T47D (cell line): ENCODE data around the gene C19orf53.

Experiments used
- DNase-seq, 2 experiments: peaks; one replicate each; pipeline versions ENCODE4 v3.0.0 to v3.0.0-alpha.2; 2011 to 2012; ENCODE audit warnings: low read depth in 1 of 2, low spot score in 1 of 2
- JUND ChIP-seq: IDR thresholded peaks from 2 replicates; pipeline ENCODE4 v1.6.1; 2012; ENCODE audit warnings: low read depth
- in situ Hi-C: cut with HindIII; loops from 2 replicates; pipeline ENCODE4 v1.10.0; 2016; ENCODE audit warnings: low sequenced_read_pairs, low pct_unique_long_range_greater_than_20kb

Gene C19orf53

DNA sequence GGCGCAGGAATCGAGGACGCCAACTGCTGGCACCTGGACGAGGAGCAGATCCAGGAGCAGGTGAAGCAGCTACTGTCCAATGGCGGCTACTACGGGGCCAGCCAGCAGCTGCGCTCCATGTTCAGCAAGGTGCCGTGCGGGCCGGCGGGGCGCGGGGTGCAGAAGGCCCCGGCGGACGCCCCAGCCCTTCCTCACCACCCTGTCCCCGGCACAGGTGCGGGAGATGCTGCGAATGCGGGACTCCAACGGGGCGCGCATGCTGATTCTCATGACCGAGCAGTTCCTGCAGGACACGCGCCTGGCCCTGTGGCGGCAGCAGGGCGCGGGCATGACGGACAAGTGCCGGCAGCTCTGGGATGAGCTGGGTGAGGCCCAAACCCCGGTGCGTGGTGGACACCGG, 34.6 kb downstream of the C19orf53 start:
- in situ Hi-C loops = no loop called here
- TF ChIP-seq JUND = no peak
- DNase-seq = no peak

GRCh38 chr19:13812544-13812943, 38.3 kb downstream of the C19orf53 start:
- in situ Hi-C loops = no loop called here
- TF ChIP-seq JUND = no peak
- DNase-seq = no peak

DNA sequence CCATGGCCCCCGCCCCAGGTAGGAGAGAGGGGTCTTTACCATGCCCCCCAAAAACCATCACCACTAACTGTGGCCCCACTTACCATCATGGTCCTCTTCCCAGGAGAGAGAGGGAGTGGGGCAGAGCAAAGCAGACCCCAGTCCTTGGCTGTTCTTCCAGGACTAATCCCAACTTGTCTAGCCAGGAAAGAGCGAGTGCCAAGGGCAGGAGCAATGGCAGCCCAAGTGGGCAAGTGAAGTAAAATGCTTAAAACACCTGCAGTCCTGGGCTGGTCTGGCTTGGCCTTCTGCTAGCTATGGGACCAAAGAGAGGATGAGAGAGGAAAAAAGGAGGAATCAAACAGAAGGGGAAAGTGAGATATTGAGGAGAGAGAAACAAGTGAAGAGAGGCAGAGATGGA, 38.9 kb downstream of the C19orf53 start:
- DNase-seq = no peak
- TF ChIP-seq JUND = no peak
- in situ Hi-C loops = no loop called here

DNA sequence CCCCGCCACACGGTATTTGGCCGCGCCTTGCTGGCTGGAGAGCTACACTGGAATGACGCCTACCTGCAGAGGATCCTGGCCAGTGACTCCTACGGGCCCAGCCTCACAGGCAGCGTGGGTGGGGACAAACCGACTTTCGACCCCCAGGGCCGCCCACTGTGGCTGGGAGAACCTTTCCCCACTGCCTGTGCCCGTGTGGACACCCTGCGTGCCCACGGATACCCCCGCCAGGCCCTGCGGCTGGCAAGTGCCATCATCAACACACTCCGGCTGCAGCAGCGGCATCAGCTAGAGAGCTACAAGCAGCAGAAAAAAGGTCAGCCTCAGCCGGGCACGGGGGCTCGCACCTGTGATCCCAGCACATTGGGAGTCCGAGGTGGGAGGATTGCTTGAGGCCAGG, 40.3 kb downstream of the C19orf53 start:
- in situ Hi-C loops = no loop called here

GRCh38 chr19:13817018-13817614, 42.9 kb downstream of the C19orf53 start:
- peak in 1 of 2 experiments; percentile 48 for DNase-seq
- in situ Hi-C loops = no loop called here
- no peak for TF ChIP-seq JUND

More for the DNA sequence above, 40.3 kb downstream of the C19orf53 start:
- no peak for DNase-seq
- no peak for TF ChIP-seq JUND

- in situ Hi-C loops = no loop called here
- no peak for DNase-seq
- TF ChIP-seq JUND = no peak
Observed at GRCh38 chr19:13817615-13818371, 43.5 kb downstream of the C19orf53 start.

DNA sequence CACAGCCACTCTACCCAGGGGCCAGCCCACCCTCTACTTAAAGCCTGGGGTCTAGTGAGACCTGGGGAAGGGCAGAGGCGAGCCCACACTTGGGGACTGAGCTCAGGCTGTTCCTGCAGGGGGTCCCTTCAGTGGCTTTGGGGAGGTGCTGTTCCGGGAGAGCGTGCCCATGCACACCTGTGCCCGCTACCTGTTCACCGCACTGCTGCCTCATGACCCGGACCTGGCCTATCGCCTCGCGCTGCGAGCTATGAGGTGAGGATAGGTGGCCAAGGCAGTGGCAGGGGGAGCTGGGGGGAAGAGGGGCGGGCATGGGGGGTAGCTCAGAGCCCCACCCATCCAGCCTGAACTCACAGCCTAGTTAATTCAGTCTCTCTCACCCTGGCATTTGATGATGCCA, 45.0 kb downstream of the C19orf53 start:
- no peak for DNase-seq
- no peak for TF ChIP-seq JUND
- in situ Hi-C loops = no loop called here

GRCh38 chr19:13821292-13821691, 47.0 kb downstream of the C19orf53 start:
- no peak for DNase-seq
- TF ChIP-seq JUND = no peak
- in situ Hi-C loops = no loop called here

GRCh38 chr19:13823256-13823655, 49.0 kb downstream of the C19orf53 start:
- no peak for TF ChIP-seq JUND
- in situ Hi-C loops = no loop called here
- no peak for DNase-seq

- DNase-seq = no peak
- in situ Hi-C loops = no loop called here
- TF ChIP-seq JUND = no peak
Observed at GRCh38 chr19:13823901-13824300, 49.6 kb downstream of the C19orf53 start.

DNA sequence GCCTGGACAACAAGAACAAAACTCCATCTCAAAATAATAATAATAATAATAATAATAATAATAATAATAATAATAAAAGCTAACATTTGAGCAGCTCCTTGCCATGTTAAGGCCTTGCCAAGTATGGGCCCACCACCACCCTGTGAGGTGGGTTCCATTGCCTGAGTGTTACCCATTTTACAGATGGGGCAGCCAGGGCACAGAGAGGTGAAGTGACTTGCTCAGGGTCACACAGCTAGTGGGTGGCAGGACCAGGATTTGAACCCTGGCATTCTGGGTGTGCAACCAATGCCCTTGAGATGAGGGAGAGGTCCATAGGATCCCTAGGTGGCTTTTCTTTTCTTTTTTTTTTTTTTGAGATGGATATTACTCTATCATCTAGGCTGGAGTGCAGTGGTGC, 50.4 kb downstream of the C19orf53 start:
- in situ Hi-C loops = no loop called here
- TF ChIP-seq JUND = no peak
- no peak for DNase-seq

- in situ Hi-C loops = no loop called here
- TF ChIP-seq JUND = no peak
- DNase-seq = peak in 1 of 2 experiments; percentile 67
Observed at GRCh38 chr19:13825489-13826441, 51.5 kb downstream of the C19orf53 start.

DNA sequence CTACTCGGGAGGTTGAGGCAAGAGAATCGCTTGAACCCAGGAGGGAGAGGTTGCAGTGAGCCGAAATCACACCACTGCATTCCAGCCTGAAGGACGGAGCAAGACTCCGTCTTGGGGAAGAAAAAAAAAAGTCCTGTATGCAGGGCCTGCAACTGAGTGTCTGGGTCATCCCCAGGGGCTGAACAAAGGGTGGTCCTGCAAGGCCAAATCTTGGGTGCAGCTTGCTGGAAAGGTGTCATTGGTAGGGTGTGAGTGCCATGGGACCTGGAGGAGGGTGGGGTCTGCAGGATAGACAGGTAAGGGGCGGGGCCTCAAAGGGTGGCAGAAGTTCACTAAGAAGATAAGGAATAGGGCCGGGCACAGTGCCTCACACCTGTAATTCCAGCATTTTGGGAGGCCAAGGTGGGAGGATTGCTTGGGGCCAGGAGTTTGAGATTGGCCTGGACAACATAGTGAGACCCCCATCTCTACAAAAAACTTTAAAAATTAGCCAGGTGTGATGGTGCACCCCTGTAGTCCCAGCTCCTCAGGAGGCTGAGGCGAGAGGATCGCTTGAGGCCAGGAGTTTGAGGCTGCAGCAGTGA, 52.5 kb downstream of the C19orf53 start:
- no peak for DNase-seq
- in situ Hi-C loops = no loop called here
- no peak for TF ChIP-seq JUND
